HG03457 (cell line): ENCODE data around the gene KCNAB3.

Experiments used
- ATAC-seq: cut with Tn5 transposase; IDR thresholded peaks from one replicate; pipeline ENCODE4 v1.9.1; 2021; ENCODE audit warnings: moderate number of reproducible peaks; ENCODE audit not compliant: unreplicated experiment

The KCNAB3 gene

GRCh38 chr17:7943291-7943690 is 13.6 kb upstream of the KCNAB3 start:
- ATAC-seq = no peak

DNA sequence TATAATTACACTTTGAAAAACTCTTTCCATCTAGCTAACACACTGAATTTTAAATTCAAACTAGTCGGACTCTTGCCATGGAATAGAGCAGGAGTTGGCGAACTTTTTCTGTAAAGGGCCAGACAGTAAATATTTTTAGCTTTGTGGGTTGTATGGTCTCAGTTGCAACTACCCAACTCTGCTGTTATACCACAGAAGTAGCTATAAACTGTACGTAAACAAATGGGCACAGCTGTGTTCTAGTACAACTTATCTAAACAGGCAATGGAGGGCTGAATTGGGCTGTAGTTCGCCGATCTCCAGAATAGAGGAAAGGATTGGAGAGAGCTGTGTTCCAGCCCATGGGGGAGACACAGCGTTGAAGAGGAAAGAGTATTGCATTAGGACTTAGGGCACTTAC is 11.1 kb upstream of the KCNAB3 start:
- ATAC-seq = no peak

DNA sequence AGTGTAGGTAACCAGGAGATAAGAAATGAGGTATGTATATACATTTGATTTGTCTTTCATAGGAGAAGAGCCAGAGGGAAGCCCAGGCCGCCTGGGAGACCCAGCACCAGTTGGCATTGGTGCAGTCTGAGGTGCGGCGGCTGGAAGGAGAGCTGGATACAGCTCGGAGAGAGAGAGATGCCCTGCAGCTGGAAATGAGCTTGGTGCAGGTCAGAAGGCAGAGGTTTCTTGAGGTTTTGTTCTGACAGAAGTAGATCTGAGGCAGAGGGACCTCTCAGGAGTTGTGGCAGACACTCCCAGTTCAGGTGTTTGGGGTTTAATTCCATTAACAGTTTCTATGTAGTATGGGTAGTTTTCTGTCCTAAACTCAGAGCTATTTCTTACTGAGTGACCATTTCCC is 10.4 kb upstream of the KCNAB3 start:
- ATAC-seq = no peak

DNA sequence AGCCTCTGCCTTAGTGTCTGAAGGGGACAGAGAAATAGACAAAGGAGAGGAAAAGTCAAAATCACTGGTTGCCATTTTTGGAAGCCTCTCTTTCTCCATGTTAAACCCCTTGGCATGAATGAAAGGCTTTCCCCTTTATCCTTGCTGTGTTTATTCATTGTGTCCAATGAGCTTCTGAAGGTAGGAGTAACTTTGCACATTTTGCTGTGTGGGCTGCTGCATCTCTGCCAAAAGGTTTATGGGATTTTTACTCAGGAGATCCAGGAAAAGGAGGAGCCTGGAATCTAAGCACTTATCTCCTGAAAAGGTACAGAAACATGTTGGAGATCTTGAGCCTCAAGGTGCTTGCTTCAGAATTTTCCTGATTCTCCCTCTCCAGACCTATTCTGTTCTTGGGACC is 6.2 kb upstream of the KCNAB3 start:
- ATAC-seq = no peak

DNA sequence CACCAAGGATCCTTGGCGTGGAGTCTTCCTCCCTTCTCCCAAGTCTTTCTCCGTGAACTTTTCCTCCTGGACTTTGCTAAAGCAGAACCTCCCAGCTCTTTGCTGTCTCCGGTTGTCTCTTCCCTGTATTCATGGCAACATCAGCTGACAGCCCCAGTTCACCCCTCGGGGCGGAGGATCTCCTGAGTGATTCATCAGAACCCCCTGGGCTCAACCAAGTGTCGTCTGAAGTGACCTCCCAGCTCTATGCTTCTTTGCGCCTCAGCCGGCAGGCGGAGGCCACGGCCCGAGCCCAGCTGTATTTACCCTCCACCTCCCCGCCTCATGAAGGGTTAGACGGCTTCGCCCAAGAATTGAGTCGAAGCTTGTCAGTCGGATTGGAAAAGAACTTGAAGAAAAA is 3.3 kb upstream of the KCNAB3 start:
- ATAC-seq = no peak

GRCh38 chr17:7932483-7932891 is 2.8 kb upstream of the KCNAB3 start:
- peak; percentile 10 for ATAC-seq

- ATAC-seq = peak; percentile 79
Observed at GRCh38 chr17:7931709-7932482, 2.2 kb upstream of the KCNAB3 start, which contains the start of the genes CNTROB and TRAPPC1. CNTROB (plus strand) TSS chr17:7932206; CDS start chr17:7933080, 874 bp downstream. TRAPPC1 (minus strand) TSS chr17:7931946; CDS start chr17:7931829, 117 bp downstream.

GRCh38 chr17:7930841-7931631 is 1.4 kb upstream of the KCNAB3 start:
- no peak for ATAC-seq

GRCh38 chr17:7927596-7927995 is 2.1 kb downstream of the KCNAB3 start:
- ATAC-seq = no peak

- no peak for ATAC-seq
Observed at GRCh38 chr17:7922845-7923628, 6.6 kb downstream of the KCNAB3 start.

DNA sequence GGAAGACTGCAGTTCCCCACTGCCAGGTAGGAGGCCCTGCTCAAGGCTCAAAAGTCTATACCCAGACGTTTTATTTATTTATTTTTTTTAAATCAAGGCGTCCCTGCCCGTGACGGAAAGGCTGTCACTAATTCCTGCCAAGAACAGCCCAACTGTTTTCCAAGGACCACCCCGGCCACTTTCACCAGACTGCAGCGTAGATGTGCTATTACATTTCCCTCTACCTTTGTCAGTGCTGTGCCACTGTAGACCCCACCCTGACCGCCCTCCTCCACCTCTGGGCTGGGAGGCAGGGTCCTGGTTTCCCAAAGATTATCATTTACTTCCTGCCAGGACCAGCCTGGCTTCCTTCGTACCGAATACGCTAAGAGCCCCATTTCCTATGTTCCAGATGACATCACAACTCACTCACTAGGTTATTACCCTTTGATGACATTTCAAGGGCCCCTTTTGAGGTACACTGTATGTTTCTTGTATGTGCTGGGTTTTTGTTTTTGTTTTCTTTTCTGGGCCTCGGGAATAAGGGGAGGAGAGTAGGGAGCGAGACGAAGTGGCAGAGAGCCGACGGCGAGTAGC is 7.3 kb downstream of the KCNAB3 start:
- no peak for ATAC-seq

DNA sequence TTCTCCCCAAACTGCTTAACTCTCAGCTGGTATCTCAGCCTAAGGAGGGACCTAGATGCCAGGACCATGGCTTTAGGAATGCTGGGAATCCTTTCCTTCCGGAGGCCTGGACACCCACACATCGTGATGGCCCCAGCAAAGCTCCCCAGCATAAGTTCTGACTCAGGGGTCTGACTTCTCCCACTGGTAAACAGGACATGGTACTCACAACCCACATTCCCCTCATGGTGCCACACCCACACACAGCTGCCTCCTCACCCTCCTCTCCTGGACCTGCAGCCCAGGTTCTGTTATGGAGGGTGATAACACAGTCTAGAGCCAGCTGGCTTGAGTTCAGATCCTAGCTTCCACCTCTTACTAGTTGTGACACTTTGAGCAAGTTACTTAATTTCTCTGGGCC is 12.8 kb downstream of the KCNAB3 start:
- ATAC-seq = no peak

GRCh38 chr17:7916385-7916682 is 13.3 kb downstream of the KCNAB3 start:
- ATAC-seq = no peak

DNA sequence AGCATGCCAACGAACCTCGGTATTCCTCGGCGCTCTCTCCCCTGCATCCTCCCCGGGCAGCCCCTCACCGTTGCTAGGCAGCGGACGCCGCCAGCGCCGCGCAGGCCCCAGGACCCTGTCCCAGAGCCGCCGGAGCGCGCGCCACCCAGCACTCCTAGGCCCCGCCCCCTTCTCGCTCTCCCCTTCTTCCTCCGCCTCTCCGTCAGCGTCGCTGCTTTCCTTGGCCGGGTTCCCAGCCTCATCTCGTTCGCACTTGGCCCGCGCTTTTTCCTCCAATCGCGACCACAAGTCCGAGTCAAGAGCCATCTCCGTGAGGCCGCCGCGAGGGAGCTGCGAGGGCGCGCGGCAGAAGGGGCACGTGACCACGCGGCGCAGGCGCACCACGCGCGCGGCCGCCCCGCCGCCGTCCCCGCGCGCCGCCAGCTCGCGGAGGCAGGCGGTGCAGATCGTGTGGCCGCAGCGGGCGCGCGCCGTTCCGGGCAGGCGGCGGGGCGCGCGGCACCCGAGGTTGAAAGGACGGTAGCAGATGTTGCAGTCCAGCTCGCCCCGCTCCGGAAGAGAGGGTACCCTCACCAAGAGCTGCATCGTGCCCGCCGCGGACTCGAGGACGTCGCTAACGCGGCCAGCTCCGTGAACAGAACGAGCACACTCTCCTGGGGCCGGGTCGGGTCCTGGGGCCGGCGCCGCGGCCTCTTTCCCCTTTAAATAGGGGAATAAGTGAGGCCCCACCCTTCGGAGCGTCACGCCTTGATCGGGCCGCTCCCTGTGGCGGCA is 13.9 kb downstream of the KCNAB3 start, which contains the start of gene RNF227:
TSS of gene RNF227 (minus strand) at position 679 of the 774 bp plus-strand sequence. CDS start at position 585, 94 bp downstream.
- ATAC-seq = peak; percentile 49

DNA sequence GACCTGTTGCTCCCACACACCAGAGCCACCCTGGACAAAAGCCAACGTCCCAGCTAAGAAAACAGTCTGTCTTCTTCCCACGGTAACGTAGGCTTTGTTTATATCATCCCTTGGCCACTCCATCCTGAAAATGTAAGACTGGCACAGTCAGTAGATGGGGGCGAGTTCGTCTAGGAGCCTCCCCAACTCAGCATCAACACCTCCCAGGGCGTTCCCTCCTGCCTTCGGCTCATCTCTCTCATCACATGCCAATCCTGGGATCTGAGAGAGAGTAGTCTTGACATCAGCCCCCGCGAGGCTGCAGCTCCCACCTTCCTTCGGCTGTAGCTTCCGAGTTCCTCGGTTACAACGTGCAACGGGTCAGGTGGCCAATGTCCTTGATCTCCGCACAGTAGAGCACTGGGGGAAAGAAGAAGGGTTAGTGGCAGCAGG is 14.5 kb downstream of the KCNAB3 start:
- ATAC-seq = no peak

DNA sequence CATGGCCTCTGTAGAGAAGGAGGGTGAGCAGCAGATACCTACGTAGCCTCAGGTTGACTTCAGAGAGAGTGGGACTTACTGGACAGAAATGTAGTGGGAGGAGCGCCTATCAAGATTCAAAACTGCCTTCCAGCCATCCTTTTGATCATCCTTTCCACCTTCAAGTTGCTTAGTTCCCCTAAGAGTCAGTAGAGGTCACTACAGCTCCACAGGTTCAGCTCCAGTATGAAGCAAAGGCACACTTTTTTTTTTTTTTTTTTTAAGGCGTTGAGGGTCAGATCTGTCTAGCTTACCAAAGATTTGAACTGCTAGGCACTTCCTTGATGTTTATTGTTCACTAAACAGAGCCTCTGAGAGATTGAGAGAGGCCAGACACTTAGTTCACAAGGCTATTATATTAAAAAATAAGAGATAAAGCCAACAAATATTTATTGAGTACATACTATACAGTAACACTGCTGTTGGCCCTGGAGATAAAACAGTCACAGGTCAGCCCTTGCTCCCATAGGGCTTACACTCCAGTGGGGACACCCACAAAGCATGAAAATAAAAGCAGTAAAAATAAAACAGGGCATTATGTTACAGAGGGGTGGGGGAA is 16.6 kb downstream of the KCNAB3 start:
- no peak for ATAC-seq

GRCh38 chr17:7911116-7911515 is 18.5 kb downstream of the KCNAB3 start:
- no peak for ATAC-seq

DNA sequence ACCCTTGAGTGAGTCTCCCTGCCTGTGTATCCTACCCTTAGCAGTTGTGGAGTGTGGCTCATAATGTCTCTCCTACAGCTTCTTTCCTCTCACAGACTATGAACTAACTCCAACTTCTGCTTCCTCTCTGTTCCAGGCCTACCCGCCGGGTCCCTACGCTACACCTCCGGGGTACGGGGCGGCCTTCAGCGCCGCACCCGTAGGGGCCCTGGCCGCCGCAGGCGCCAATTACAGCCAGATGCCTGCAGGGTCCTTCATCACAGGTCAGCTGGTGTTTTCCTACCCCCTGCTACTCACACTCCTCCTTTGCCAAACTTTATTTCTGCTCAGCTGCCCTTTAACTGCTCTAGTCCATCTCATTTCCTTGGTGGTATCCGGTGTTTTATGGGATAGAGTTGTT is 18.9 kb downstream of the KCNAB3 start:
- no peak for ATAC-seq

GRCh38 chr17:7910281-7910680 is 19.4 kb downstream of the KCNAB3 start:
- no peak for ATAC-seq

GRCh38 chr17:7909089-7909488 is 20.6 kb downstream of the KCNAB3 start:
- no peak for ATAC-seq
